GDM1 (cell line): ENCODE measurements around the gene GAS2L2.

ENCODE experiments used
- DNase-seq: peaks from one replicate; lab custom pipeline; 2025; lab: John Stamatoyannopoulos, UW

Gene GAS2L2

GRCh38 chr17:35752945-35753764 is at the start of gene GAS2L2:
TSS of gene GAS2L2 (minus strand) at chr17:35753239. CDS start at chr17:35752850, 389 bp downstream.
- no peak for DNase-seq

- peak; percentile 98 for DNase-seq
These were observed 48.7 kb upstream of the GAS2L2 start for GRCh38 chr17:35801583-35802224.

- DNase-seq = no peak
These were observed 46.9 kb upstream of the GAS2L2 start for GRCh38 chr17:35799942-35800341.

- DNase-seq = no peak
These were observed 44.9 kb upstream of the GAS2L2 start for GRCh38 chr17:35797918-35798317.

GRCh38 chr17:35797370-35797769 is 44.3 kb upstream of the GAS2L2 start:
- no peak for DNase-seq

GRCh38 chr17:35796942-35797341 is 43.9 kb upstream of the GAS2L2 start:
- DNase-seq = no peak

GRCh38 chr17:35795871-35796265 is 42.8 kb upstream of the GAS2L2 start:
- no peak for DNase-seq

GRCh38 chr17:35795007-35795870 is 42.2 kb upstream of the GAS2L2 start, which contains the start of gene MMP28:
TSS of gene MMP28 (minus strand) at chr17:35795641. CDS start at chr17:35795377, 264 bp downstream.
- peak; percentile 34 for DNase-seq

GRCh38 chr17:35793257-35793656 is 40.2 kb upstream of the GAS2L2 start:
- no peak for DNase-seq

- no peak for DNase-seq
These were observed 38.8 kb upstream of the GAS2L2 start for GRCh38 chr17:35791681-35792350.

GRCh38 chr17:35790841-35791240 is 37.8 kb upstream of the GAS2L2 start:
- no peak for DNase-seq

- no peak for DNase-seq
These were observed 35.7 kb upstream of the GAS2L2 start for GRCh38 chr17:35788477-35789368.

- DNase-seq = no peak
These were observed 33.9 kb upstream of the GAS2L2 start for GRCh38 chr17:35786941-35787432.

- no peak for DNase-seq
These were observed 31.9 kb upstream of the GAS2L2 start for GRCh38 chr17:35784895-35785294.

GRCh38 chr17:35780950-35781349 is 27.9 kb upstream of the GAS2L2 start:
- no peak for DNase-seq

GRCh38 chr17:35778641-35779196 is 25.7 kb upstream of the GAS2L2 start:
- DNase-seq = no peak

- no peak for DNase-seq
These were observed 22.5 kb upstream of the GAS2L2 start for GRCh38 chr17:35775583-35775982.

GRCh38 chr17:35775039-35775438 is 22.0 kb upstream of the GAS2L2 start:
- DNase-seq = no peak

GRCh38 chr17:35774499-35774898 is 21.5 kb upstream of the GAS2L2 start:
- no peak for DNase-seq
